ENCODE measurements around the gene HHIPL1.

DNA sequence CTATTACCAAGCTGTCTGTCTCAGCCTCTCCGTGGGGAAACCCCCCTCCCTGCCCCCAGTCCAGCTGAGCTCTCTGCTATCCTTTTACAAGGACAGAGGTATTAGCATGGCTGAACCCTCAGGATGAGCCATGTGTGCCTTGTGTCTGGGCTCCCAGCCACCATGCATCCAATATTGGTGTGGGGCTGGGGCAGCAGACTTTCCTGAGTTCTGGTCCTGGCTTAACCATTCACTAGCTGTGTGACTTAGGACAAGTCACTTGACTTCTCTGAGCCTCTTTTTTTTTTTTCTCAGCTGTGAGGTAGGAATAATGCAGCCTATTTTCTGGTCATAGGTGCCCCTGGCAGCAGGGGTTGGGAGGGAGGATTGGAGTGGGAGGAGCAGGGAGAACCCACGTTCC, 22.1 kb downstream of the HHIPL1 start:
- TF ChIP-seq, protein P1, sequence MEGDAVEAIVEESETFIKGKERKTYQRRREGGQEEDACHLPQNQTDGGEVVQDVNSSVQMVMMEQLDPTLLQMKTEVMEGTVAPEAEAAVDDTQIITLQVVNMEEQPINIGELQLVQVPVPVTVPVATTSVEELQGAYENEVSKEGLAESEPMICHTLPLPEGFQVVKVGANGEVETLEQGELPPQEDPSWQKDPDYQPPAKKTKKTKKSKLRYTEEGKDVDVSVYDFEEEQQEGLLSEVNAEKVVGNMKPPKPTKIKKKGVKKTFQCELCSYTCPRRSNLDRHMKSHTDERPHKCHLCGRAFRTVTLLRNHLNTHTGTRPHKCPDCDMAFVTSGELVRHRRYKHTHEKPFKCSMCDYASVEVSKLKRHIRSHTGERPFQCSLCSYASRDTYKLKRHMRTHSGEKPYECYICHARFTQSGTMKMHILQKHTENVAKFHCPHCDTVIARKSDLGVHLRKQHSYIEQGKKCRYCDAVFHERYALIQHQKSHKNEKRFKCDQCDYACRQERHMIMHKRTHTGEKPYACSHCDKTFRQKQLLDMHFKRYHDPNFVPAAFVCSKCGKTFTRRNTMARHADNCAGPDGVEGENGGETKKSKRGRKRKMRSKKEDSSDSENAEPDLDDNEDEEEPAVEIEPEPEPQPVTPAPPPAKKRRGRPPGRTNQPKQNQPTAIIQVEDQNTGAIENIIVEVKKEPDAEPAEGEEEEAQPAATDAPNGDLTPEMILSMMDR (IDR thresholded peaks at IDR 0.05; ENCODE audit: low read depth, low read length, poor library complexity, severe bottlenecking): no peak
- no peak for TF ChIP-seq EZH2phosphoT487 (IDR thresholded peaks at IDR 0.05; ENCODE audit: borderline replicate concordance, low read length)

All from DOHH2 (cell line).